GM12878 (cell line): Measurements from ENCODE around the gene TATDN3. TPM values are rescaled to one million over a fixed set of nuclear protein-coding genes. Genes with fewer than 3 reads are reported as not detected.

Experiments used
- ATF7 ChIP-seq: fragments of 450-650 bp; IDR thresholded peaks from 2 replicates; pipeline ENCODE4 v1.6.1; 2016; ENCODE audit warnings: low read depth, mild to moderate bottlenecking
- BHLHE40 ChIP-seq, 2 experiments: fragments of 450-650 bp in 1 of 2; IDR thresholded peaks; 2 replicates each; pipeline ENCODE4 v1.6.1; 2011 to 2017; ENCODE audit warnings: low read depth in 2 of 2, borderline replicate concordance in 1 of 2, improper control_type of control experiment in 1 of 2, low read length in 1 of 2, mild to moderate bottlenecking in 1 of 2
- IKZF1 ChIP-seq: fragments of 450-650 bp; conservative IDR thresholded peaks from 2 replicates; pipeline ENCODE4 v1.6.1; 2017; ENCODE audit warnings: antibody characterized with exemption, mild to moderate bottlenecking
- MTA2 ChIP-seq: fragments of 450-650 bp; IDR thresholded peaks from 2 replicates; pipeline ENCODE4 v1.6.1; 2016; ENCODE audit warnings: low read depth, mild to moderate bottlenecking, moderate library complexity
- TCF7 ChIP-seq: IDR thresholded peaks from 2 replicates; pipeline ENCODE4 v1.6.1; 2014; ENCODE audit warnings: antibody characterized with exemption, borderline replicate concordance
- ZNF687 ChIP-seq: fragments of 450-650 bp; IDR thresholded peaks from 2 replicates; pipeline ENCODE4 v1.6.1; 2017; ENCODE audit warnings: mild to moderate bottlenecking, moderate library complexity
- polyA plus RNA-seq, 11 experiments: library from polyadenylated mRNA; depleted of rRNA in 4 of 11; unstranded in 6 of 11; stranded (reverse) in 5 of 11; fragments of >200 nt; fragmentation: Nextera tagmentation in 4 of 11; fragmentation: Illumina TruSeq in 1 of 11; extraction: Ambion mirVana in 4 of 11; extraction: Trizol in 1 of 11; gene quantifications; 1 replicate in 1 of 11; 2 replicates in 10 of 11; pipeline versions ENCODE4 v1.2.1 to v1.2.3, GENCODE V29; 2011 to 2016; ENCODE audit warnings: inconsistent platforms in 2 of 11, missing spikeins in 2 of 11, low read depth in 1 of 11
- total RNA-seq, 4 experiments: library from RNA; depleted of rRNA in 3 of 4; stranded (reverse); fragments of >200 nt in 3 of 4; fragmentation: Illumina TruSeq in 1 of 4; extraction: Trizol in 1 of 4; gene quantifications; 2 replicates each; pipeline versions ENCODE4 v1.2.1 to v1.2.3, GENCODE V29; 2013 to 2021

The TATDN3 gene
- total and polyA plus RNA-seq, 10 of the 15 experiments (the other 5 are each of a cell fraction or from before 2014, with no cell fraction given): 15.5 to 40.0 (median 22.7) TPM

GRCh38 chr1:212833211-212834207 is 41.8 kb downstream of the TATDN3 start (continued):
- TF ChIP-seq BHLHE40 (IDR thresholded peaks at IDR 0.05; ENCODE audit: borderline replicate concordance in 1 of 2, low read depth in 2 of 2, low read length in 1 of 2): peak; percentile 64; a peak in 3 of 4 replicates
- peak; percentile 74 for TF ChIP-seq ATF7
- TF ChIP-seq ZNF687: peak; percentile 50; the same call in 1 of the 2 replicates
- TF ChIP-seq TCF7: peak; percentile 72
- TF ChIP-seq IKZF1: peak; percentile 77
- peak; percentile 74; the same call in 1 of the 2 replicates for TF ChIP-seq MTA2
- TF ChIP-seq, all 136 proteins: peak for 21; not testable (repeated sequence) for 115
